Esophagus squamous epithelium (tissue), 5 donors: ENCODE data around the gene IFNA7. TPM values are rescaled to one million over a fixed set of nuclear protein-coding genes. Genes with fewer than 3 reads are reported as not detected.
"Not testable (repeated sequence)": the region's sequence is repeated elsewhere in the genome, so short reads cannot be mapped to it uniquely, and the experiment has no call there.

ENCODE experiments used
- DNase-seq: peaks from one replicate; lab custom pipeline; 2025; lab: John Stamatoyannopoulos, UW
- H3K27ac ChIP-seq, 4 donors: fragments of 200-600 bp; sonication (generic); one replicate each; pipeline ENCODE4 v1.5.1; 2016 to 2019; ENCODE audit warnings: mild to moderate bottlenecking in 1 of 4
- H3K27me3 ChIP-seq, 4 donors: fragments of 200-600 bp; sonication (generic); 1 replicate in 3 of 4; 2 replicates in 1 of 4; pipeline versions ENCODE4 v1.5.1 to v1.6.0; 2017 to 2021; ENCODE audit warnings: antibody characterized with exemption in 1 of 4
- H3K36me3 ChIP-seq, 3 donors: fragments of 200-600 bp; sonication (generic); one replicate each; pipeline ENCODE4 v1.5.1; 2016 to 2019
- H3K4me1 ChIP-seq, 3 donors: fragments of 200-600 bp; sonication (generic); one replicate each; pipeline ENCODE4 v1.5.1; 2017 to 2019
- H3K4me3 ChIP-seq, 4 donors: fragments of 200-600 bp; sonication (generic); 1 replicate in 3 of 4; 2 replicates in 1 of 4; pipeline ENCODE4 v1.5.1; 2016 to 2019; ENCODE audit warnings: mild to moderate bottlenecking in 2 of 4, moderate library complexity in 1 of 4
- H3K9me3 ChIP-seq, 3 donors: fragments of 200-600 bp; sonication (generic); one replicate each; pipeline ENCODE4 v1.5.1; 2016 to 2019
- CTCF ChIP-seq, 6 experiments: fragments of 450-650 bp in 4 of 6; fragments of 200-600 bp in 2 of 6; sonication (generic) in 2 of 6; IDR thresholded peaks; one replicate each; pipeline ENCODE4 v1.5.1; 2016 to 2019; ENCODE audit warnings: antibody characterized with exemption in 6 of 6, mild to moderate bottlenecking in 4 of 6, moderate library complexity in 4 of 6
- POLR2A ChIP-seq, 4 donors: fragments of 450-650 bp; IDR thresholded peaks; one replicate each; pipeline ENCODE4 v1.6.1; 2017; ENCODE audit warnings: antibody characterized with exemption in 4 of 4, mild to moderate bottlenecking in 4 of 4, moderate library complexity in 3 of 4
- whole genome bisulfite sequencing, 2 donors: methylation state at CpG; one replicate each; pipeline ENCODE4 v1.1.5; 2018; 5-methylcytosine and 5-hydroxymethylcytosine counted together
- intact Hi-C: fragments of 100-400 bp; cut with DNase I; formaldehyde crosslinking; loops from one replicate; pipeline ENCODE4 v1.15.0; 2022
- total RNA-seq, 4 donors: library from RNA; depleted of rRNA; stranded (reverse); fragments of >200 nt; gene quantifications; one replicate each; pipeline ENCODE4 v1.1.0, GENCODE V29; 2016
- donor health status: DM: yes; HTN: yes; CAD: no.

The IFNA7 gene
- total RNA-seq, 4 donors from 2014 or later, result not detected

GRCh38 chr9:21182810-21183736 lies 18.9 kb downstream of the IFNA7 start:
- intact Hi-C loops, H3K4me1 ChIP-seq, H3K4me3 ChIP-seq, H3K27ac ChIP-seq, H3K27me3 ChIP-seq, H3K9me3 ChIP-seq, H3K36me3 ChIP-seq, DNase-seq: not testable (repeated sequence)
- peak in 2 of 6 experiments; percentile 19 to 30 for TF ChIP-seq CTCF (IDR thresholded peaks at IDR 0.05)
- 38 to 47% methylated on average over 4 of the region's 4 CpGs for WGBS, 2 donors

- Histone ChIP-seq H3K9me3 (no peaks in the 10 kb centered on the region), H3K27me3 (no peaks in the 10 kb centered on the region), H3K4me1 (no peaks in the 10 kb centered on the region), H3K36me3 (no peaks in the 10 kb centered on the region), H3K4me3 (no peak overlapping the region), H3K27ac (no peak overlapping the region)
- no peak for DNase-seq
- intact Hi-C loops, result no loop called here
- TF ChIP-seq CTCF (IDR thresholded peaks at IDR 0.05) (no peak), POLR2A (IDR thresholded peaks at IDR 0.05) (no peak)
- WGBS, 2 donors, result 75 to 78% methylated on average over 2 of the region's 2 CpGs
Observed at GRCh38 chr9:21174671-21175070, 27.3 kb downstream of the IFNA7 start.

GRCh38 chr9:21172156-21172555 lies 29.8 kb downstream of the IFNA7 start:
- no peak overlapping the region for H3K4me3 ChIP-seq
- no peak overlapping the region for H3K27ac ChIP-seq
- intact Hi-C loops, result no loop called here
- no peaks in the 10 kb centered on the region for H3K27me3 ChIP-seq
- no peaks in the 10 kb centered on the region for H3K4me1 ChIP-seq
- DNase-seq, result no peak
- 79 to 83% methylated on average over 3 of the region's 3 CpGs for WGBS, 2 donors
- TF ChIP-seq POLR2A (IDR thresholded peaks at IDR 0.05) (no peak), CTCF (IDR thresholded peaks at IDR 0.05) (no peak)
- no peaks in the 10 kb centered on the region for H3K36me3 ChIP-seq
- H3K9me3 ChIP-seq, result no peaks in the 10 kb centered on the region

- intact Hi-C loops, result no loop called here
- WGBS, 2 donors, result 81 to 90% methylated on average over 1 of the region's 1 CpG
- Histone ChIP-seq H3K4me1 (no peaks in the 10 kb centered on the region), H3K4me3 (no peak overlapping the region), H3K27ac (no peak overlapping the region), H3K9me3 (no peaks in the 10 kb centered on the region), H3K27me3 (no peaks in the 10 kb centered on the region), H3K36me3 (no peaks in the 10 kb centered on the region)
- no peak for DNase-seq
- no peak for TF ChIP-seq CTCF (IDR thresholded peaks at IDR 0.05)
- no peak for TF ChIP-seq POLR2A (IDR thresholded peaks at IDR 0.05)
Observed at GRCh38 chr9:21171351-21171750, 30.7 kb downstream of the IFNA7 start.

GRCh38 chr9:21166560-21166959 lies 35.4 kb downstream of the IFNA7 start, which contains the start of gene IFNA21:
TSS of gene IFNA21 (minus strand) at chr9:21166660. CDS start at chr9:21166612, 48 bp downstream.
- H3K4me1 ChIP-seq, DNase-seq, H3K36me3 ChIP-seq, intact Hi-C loops, H3K4me3 ChIP-seq, H3K27ac ChIP-seq, H3K9me3 ChIP-seq, H3K27me3 ChIP-seq: not testable (repeated sequence)
- 93% methylated on average over 2 of the region's 2 CpGs for WGBS, 2 donors
